AG04450 (cell line): ENCODE measurements around the gene CCT6A. TPM values are rescaled to one million over a fixed set of nuclear protein-coding genes. Genes with fewer than 3 reads are reported as not detected.
"Not testable (repeated sequence)": the region's sequence is repeated elsewhere in the genome, so short reads cannot be mapped to it uniquely, and the experiment has no call there.

ENCODE experiments used
- CTCF ChIA-PET: fragments of 300-600, 350-600 bp; formaldehyde crosslinking; extraction: SDS; loops from one replicate; lab custom pipeline; 2022; ENCODE audit warnings: antibody characterized with exemption, inconsistent platforms; lab: Charles Lee
- POLR2A ChIA-PET: fragments of 350-600 bp; formaldehyde crosslinking; extraction: SDS; loops from one replicate; lab custom pipeline; 2021; ENCODE audit warnings: antibody characterized with exemption, inconsistent platforms; lab: Yijun Ruan, JAX
- DNase-seq: peaks from one replicate; pipeline ENCODE4 v3.0.0-alpha.2; 2011; ENCODE audit warnings: low read depth, low spot score
- H3K27ac ChIP-seq: one replicate; pipeline ENCODE4 v1.5.1; 2012; ENCODE audit warnings: low read depth, low read length, control low read depth
- H3K27me3 ChIP-seq: one replicate; pipeline ENCODE4 v1.6.0; 2012; ENCODE audit warnings: low read length; ENCODE audit not compliant: control insufficient read depth, insufficient read depth
- H3K4me3 ChIP-seq: 2 replicates; pipeline ENCODE4 v1.5.1; 2011; ENCODE audit warnings: mild to moderate bottlenecking, low read depth, low read length, control low read depth
- H3K9me3 ChIP-seq: 2 replicates; pipeline ENCODE4 v1.5.1; 2012; ENCODE audit warnings: low read length; ENCODE audit not compliant: control insufficient read depth, insufficient read depth
- CTCF ChIP-seq: IDR thresholded peaks from 2 replicates; pipeline ENCODE4 v1.5.1; 2011; ENCODE audit warnings: low read depth, low read length, control low read depth, inconsistent platforms
- polyA plus RNA-seq: library from polyadenylated mRNA; depleted of rRNA; stranded (reverse); fragments of >200 nt; gene quantifications from 2 replicates; pipeline ENCODE4 v1.2.3, GENCODE V29; 2011

The CCT6A gene
- polyA plus RNA-seq, 1 experiment = 302 TPM

DNA sequence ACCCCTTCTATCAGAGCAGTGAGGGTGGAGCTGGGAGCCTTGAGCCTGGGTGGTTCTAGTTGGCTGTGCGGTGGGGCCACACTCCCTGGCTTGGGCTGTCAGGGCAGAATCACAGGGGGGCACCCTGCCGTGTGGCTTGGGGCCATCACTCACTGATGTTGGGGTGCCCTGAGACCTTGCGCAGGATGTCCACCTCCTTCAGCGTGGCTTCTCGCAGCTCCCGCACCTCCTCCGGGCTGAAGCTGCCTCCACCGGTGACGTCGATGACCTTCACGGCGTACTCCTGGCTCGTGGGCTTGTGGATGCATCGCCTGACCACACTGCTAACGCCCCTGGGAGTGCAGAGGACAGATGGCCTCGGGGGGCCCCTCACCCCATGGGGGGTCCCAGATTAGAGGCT lies 35.9 kb downstream of the CCT6A start:
- ChIA-PET CTCF (no interaction called here), POLR2A (no interaction called here)
- Histone ChIP-seq H3K27ac (no peak overlapping the region), H3K27me3 (no peaks in the 10 kb centered on the region), H3K9me3 (no peaks in the 10 kb centered on the region), H3K4me3 (no peak overlapping the region)
- no peak for TF ChIP-seq CTCF
- DNase-seq = no peak

GRCh38 chr7:56091591-56091990 lies 40.0 kb downstream of the CCT6A start:
- CTCF ChIA-PET = interaction anchor here (1.0 to 3.9 kb wide), 5 partner anchors 13 to 812 kb away, joined by 4 to 23 read pairs (median 10); no protein-coding TSS in a partner anchor

GRCh38 chr7:56092388-56092787 lies 40.8 kb downstream of the CCT6A start:
- H3K9me3 ChIP-seq, H3K4me3 ChIP-seq, DNase-seq, H3K27me3 ChIP-seq: not testable (repeated sequence)
- peak overlapping the region; percentile 39 for H3K27ac ChIP-seq
- ChIA-PET POLR2A (interaction anchor here (0.9 to 1.3 kb wide), 3 partner anchors 9 to 28 kb away, joined by 3 to 8 read pairs (median 3); partner anchors contain the start of gene SUMF2), CTCF (interaction anchor here (0.6 to 3.9 kb wide), 18 partner anchors 9 to 812 kb away, joined by 3 to 23 read pairs (median 5); partner anchors contain the start of gene CHCHD2)

More at GRCh38 chr7:56091591-56091990, 40.0 kb downstream of the CCT6A start:
- DNase-seq = no peak
- TF ChIP-seq CTCF = no peak
- H3K4me3 ChIP-seq = no peak overlapping the region
- no peak overlapping the region for H3K27ac ChIP-seq
- no peaks in the 10 kb centered on the region for H3K27me3 ChIP-seq
- no peaks in the 10 kb centered on the region for H3K9me3 ChIP-seq
- POLR2A ChIA-PET = interaction anchor here (1.3 kb wide), 1 partner anchor 27 kb away, joined by 3 read pairs; the partner anchor contains the start of gene SUMF2

DNA sequence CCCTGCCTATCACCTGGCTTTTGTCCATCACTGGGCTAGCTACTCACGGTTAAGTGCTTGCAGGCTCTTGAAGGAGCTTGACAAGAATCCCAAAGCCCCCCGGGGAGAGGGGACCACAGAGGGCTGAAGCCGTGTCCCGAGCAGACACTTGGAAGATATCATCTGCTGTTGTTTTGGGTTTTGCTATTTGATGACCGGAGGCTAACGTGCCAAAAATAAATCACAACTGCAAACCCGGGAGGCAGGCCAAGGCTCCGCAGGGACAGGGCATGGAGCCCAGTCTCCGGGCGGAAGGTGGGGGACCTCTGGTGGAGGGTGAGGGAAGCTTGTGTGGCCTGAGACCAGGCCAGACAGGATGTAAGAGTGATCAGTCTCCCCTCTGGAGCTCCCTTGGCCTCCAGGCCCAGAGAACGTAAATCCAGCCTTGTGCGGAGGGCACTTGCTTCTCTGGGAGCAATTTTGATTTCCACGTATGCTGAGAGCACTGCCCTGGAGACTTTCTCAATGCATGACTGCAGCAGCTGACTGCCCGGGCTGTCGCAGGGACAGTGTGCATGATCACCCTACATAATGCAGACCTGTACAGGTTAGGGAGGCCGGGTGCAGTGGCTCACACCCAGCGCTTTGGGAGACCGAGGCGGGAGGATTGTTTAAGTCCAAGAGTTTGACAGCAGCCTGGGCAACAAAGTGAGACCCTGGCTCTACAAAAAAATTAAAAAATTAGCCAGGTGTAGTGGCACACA lies 41.4 kb downstream of the CCT6A start, which contains the start of gene PHKG1:
TSS of gene PHKG1 (minus strand) at position 164 of the 743 bp plus-strand sequence. CDS start 4,011 bp downstream, outside the sequence.
- Histone ChIP-seq H3K27me3 (no peaks in the 10 kb centered on the region), H3K9me3 (no peaks in the 10 kb centered on the region), H3K4me3 (no peak within 1 kb of the TSS), H3K27ac (peak within 1 kb of the TSS; percentile 39)
- POLR2A ChIA-PET = interaction anchor here (0.6 to 1.3 kb wide), 4 partner anchors 9 to 71 kb away, joined by 3 to 8 read pairs (median 4); partner anchors contain the start of gene SUMF2
- CTCF ChIA-PET = interaction anchor here (0.5 to 3.9 kb wide), 21 partner anchors 8 to 813 kb away, joined by 3 to 23 read pairs (median 4); partner anchors contain the start of gene CHCHD2
- DNase-seq = peak; percentile 50
- TF ChIP-seq CTCF = peak; percentile 21; the same call in 1 of the 2 replicates

- Histone ChIP-seq H3K27me3 (no peaks in the 10 kb centered on the region), H3K27ac (no peak overlapping the region), H3K4me3 (no peak overlapping the region), H3K9me3 (no peaks in the 10 kb centered on the region)
- ChIA-PET CTCF (interaction anchor here (0.6 kb wide), 1 partner anchor 13 kb away, joined by 6 read pairs; no protein-coding TSS in a partner anchor), POLR2A (no interaction called here)
- no peak for TF ChIP-seq CTCF
- DNase-seq = peak; percentile 72
Measured at GRCh38 chr7:56097700-56098099, 46.1 kb downstream of the CCT6A start.

- H3K9me3 ChIP-seq, H3K27me3 ChIP-seq, DNase-seq, POLR2A ChIA-PET, H3K4me3 ChIP-seq, H3K27ac ChIP-seq: not testable (repeated sequence)
- CTCF ChIA-PET = interaction anchor here (0.6 to 1.7 kb wide), 3 partner anchors 24 to 1325 kb away, joined by 3 to 6 read pairs (median 3); no protein-coding TSS in a partner anchor
Measured at GRCh38 chr7:56098187-56099008, 46.8 kb downstream of the CCT6A start.
